Skeletal muscle tissue (tissue), 4 donors: ENCODE measurements around the gene IGSF21. TPM values are rescaled to one million over a fixed set of nuclear protein-coding genes. Genes with fewer than 3 reads are reported as not detected.

Experiments
- H3K27ac ChIP-seq: one replicate; pipeline ENCODE4 v1.7.0; 2013; ENCODE audit warnings: mild to moderate bottlenecking, low read depth, low read length, inconsistent platforms
- H3K27me3 ChIP-seq, 3 donors: one replicate each; pipeline ENCODE4 v1.7.0; 2013; ENCODE audit warnings: low read length in 3 of 3; ENCODE audit not compliant: control insufficient read depth in 3 of 3, insufficient read depth in 3 of 3
- H3K36me3 ChIP-seq, 3 donors: one replicate each; pipeline ENCODE4 v1.7.0; 2013; ENCODE audit warnings: low read length in 3 of 3; ENCODE audit not compliant: control insufficient read depth in 3 of 3, insufficient read depth in 3 of 3
- H3K4me1 ChIP-seq, 3 donors: one replicate each; pipeline ENCODE4 v1.7.0; 2013; ENCODE audit warnings: low read length in 3 of 3, mild to moderate bottlenecking in 3 of 3; ENCODE audit not compliant: control insufficient read depth in 3 of 3, insufficient read depth in 3 of 3
- H3K4me3 ChIP-seq, 3 donors: one replicate each; pipeline ENCODE4 v1.7.0; 2013; ENCODE audit warnings: low read length in 3 of 3
- H3K9ac ChIP-seq, 3 donors: one replicate each; pipeline ENCODE4 v1.7.0; 2013; ENCODE audit warnings: low read length in 3 of 3, mild to moderate bottlenecking in 3 of 3, moderate library complexity in 2 of 3, low read depth in 1 of 3
- H3K9me3 ChIP-seq, 3 donors: one replicate each; pipeline ENCODE4 v1.7.0; 2013; ENCODE audit warnings: low read length in 3 of 3; ENCODE audit not compliant: control insufficient read depth in 3 of 3
- total RNA-seq: library from RNA; depleted of rRNA; stranded (reverse); fragments of >200 nt; gene quantifications from one replicate; pipeline ENCODE4 v1.2.3, GENCODE V29; 2014
- donor health status: Osteomylitis.

The IGSF21 gene
- total RNA-seq, 1 donor from 2014 or later: not detected

DNA sequence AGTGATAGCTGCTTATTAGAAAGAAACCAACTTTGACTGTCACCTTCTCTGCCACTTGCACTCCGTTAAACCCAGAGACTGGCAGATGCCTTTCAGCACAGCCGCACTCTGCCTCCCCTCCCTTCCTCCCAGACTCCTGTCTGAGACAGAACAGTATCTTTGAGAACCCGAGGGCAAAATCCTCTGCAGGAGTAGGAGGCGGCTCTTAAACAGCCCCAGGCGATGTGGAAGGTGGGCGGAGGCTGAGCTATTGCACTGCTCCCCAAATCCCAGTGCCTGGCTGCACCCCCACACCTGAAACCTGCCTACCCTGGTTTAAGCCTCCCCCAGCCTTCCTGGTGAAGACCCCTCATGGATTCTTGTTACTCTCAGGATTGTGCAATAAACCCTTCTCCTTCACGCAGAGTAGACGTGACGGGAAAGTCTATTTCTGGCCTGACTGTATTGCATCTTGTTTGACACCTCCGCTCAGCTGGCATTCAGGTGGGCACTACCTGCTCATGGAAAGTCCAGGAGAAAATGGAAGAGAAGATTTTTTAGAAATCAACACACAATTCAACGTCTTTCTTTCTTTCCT is 34.4 kb upstream of the IGSF21 start:
- Histone ChIP-seq H3K4me1 (no peaks in the 10 kb centered on the region), H3K9ac (no peak overlapping the region), H3K36me3 (no peaks in the 10 kb centered on the region), H3K27ac (no peak overlapping the region), H3K4me3 (no peak overlapping the region), H3K9me3 (no peaks in the 10 kb centered on the region), H3K27me3 (peaks cover 9 to 25% (median 19%) of the 10 kb centered on the region in 3 donors)

GRCh38 chr1:18077657-18078215 is 29.9 kb upstream of the IGSF21 start:
- Histone ChIP-seq H3K4me3 (no peak overlapping the region), H3K4me1 (no peaks in the 10 kb centered on the region), H3K27me3 (peaks cover 9 to 32% (median 27%) of the 10 kb centered on the region in 3 donors), H3K9ac (no peak overlapping the region), H3K9me3 (no peaks in the 10 kb centered on the region), H3K27ac (no peak overlapping the region), H3K36me3 (no peaks in the 10 kb centered on the region)

DNA sequence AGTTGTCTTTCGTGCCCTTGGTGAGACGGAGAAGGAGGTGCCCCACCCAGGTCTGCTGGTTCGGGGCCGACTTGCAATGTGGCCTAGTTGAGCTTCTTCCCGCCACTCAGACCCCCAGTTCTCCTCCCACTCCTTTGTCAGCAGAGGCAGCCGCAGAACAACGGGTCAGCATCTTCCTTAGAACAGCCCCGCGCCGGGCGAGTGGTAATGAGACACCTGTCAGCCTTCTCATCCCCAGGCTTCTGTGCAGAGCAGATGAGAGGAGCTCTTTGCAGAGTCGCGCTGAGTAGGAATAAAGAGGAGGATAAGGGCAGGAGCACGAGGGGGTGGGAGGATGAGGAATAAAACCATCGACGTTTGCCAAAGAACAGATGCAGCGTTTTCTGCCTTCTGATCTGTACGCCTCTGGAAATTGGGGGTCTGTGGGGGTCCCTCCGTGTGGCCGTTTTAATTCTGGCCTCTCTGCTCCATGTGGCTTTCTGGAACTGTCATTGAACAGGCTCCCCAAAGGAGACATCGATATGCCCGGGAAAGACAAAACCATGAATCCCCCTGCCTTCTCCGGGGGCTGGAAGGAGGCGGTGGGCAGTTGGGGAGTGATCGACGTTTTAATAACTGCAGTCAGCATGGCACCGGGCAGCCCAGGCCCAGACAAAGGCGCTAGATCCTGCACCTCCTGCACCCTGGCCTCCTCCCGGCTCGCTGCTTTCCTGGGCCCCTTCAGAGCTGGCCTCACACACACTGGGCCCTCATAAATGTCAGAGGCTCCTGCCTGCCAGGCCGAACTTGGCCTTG is 27.5 kb upstream of the IGSF21 start:
- Histone ChIP-seq H3K9ac (no peak overlapping the region), H3K9me3 (no peaks in the 10 kb centered on the region), H3K4me1 (no peaks in the 10 kb centered on the region), H3K4me3 (no peak overlapping the region), H3K27me3 (peaks cover 9 to 32% (median 21%) of the 10 kb centered on the region in 3 donors), H3K27ac (no peak overlapping the region), H3K36me3 (no peaks in the 10 kb centered on the region)

- Histone ChIP-seq H3K4me1 (no peaks in the 10 kb centered on the region), H3K27me3 (peaks cover 16 to 31% (median 22%) of the 10 kb centered on the region in 3 donors)
Observed at GRCh38 chr1:18085387-18086074, 22.1 kb upstream of the IGSF21 start.

DNA sequence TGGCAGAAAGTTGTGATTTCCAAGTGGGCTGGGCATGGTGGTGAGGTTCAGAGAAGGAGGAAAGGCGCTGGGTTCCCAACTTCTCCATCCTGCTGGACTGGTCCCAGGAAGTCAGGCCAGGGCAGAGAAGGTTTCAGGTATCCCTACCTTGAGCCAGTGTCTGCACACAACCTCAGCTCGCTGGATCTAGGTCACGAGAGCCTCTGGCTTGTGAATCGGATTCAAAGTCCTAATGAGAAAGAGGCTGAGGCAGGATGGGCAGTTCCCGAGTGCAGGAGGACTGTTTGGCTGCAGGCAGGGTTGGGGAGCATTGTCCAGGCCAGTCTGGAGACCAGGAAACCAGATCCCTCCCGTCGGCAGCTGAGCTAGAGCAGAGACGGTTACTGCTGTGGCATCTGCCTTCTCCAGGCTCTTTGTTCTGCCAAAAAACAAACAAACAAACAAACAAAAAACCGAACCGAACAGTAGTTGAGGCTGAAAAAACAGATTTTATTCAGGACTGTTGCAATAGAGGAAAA is 19.5 kb upstream of the IGSF21 start:
- no peaks in the 10 kb centered on the region for H3K4me1 ChIP-seq
- peaks cover 13 to 36% (median 23%) of the 10 kb centered on the region in 3 donors for H3K27me3 ChIP-seq
- H3K4me3 ChIP-seq: no peak overlapping the region
- no peaks in the 10 kb centered on the region for H3K36me3 ChIP-seq
- no peaks in the 10 kb centered on the region for H3K9me3 ChIP-seq
- H3K27ac ChIP-seq: no peak overlapping the region
- H3K9ac ChIP-seq: no peak overlapping the region

More at GRCh38 chr1:18085387-18086074, 22.1 kb upstream of the IGSF21 start:
- H3K4me3 ChIP-seq: no peak overlapping the region
- no peaks in the 10 kb centered on the region for H3K9me3 ChIP-seq
- no peak overlapping the region for H3K9ac ChIP-seq
- H3K36me3 ChIP-seq: no peaks in the 10 kb centered on the region
- H3K27ac ChIP-seq: no peak overlapping the region

- Histone ChIP-seq H3K27ac (no peak overlapping the region), H3K4me3 (no peak overlapping the region), H3K4me1 (no peaks in the 10 kb centered on the region), H3K27me3 (peaks cover 13 to 38% (median 26%) of the 10 kb centered on the region in 3 donors), H3K9ac (no peak overlapping the region), H3K9me3 (no peaks in the 10 kb centered on the region), H3K36me3 (no peaks in the 10 kb centered on the region)
Observed at GRCh38 chr1:18089488-18089887, 18.1 kb upstream of the IGSF21 start.

GRCh38 chr1:18090636-18091035 is 17.0 kb upstream of the IGSF21 start:
- no peaks in the 10 kb centered on the region for H3K9me3 ChIP-seq
- peaks cover 16 to 38% (median 29%) of the 10 kb centered on the region in 3 donors for H3K27me3 ChIP-seq
- H3K4me1 ChIP-seq: no peaks in the 10 kb centered on the region
- no peaks in the 10 kb centered on the region for H3K36me3 ChIP-seq
- no peak overlapping the region for H3K4me3 ChIP-seq
- no peak overlapping the region for H3K9ac ChIP-seq
- H3K27ac ChIP-seq: no peak overlapping the region

DNA sequence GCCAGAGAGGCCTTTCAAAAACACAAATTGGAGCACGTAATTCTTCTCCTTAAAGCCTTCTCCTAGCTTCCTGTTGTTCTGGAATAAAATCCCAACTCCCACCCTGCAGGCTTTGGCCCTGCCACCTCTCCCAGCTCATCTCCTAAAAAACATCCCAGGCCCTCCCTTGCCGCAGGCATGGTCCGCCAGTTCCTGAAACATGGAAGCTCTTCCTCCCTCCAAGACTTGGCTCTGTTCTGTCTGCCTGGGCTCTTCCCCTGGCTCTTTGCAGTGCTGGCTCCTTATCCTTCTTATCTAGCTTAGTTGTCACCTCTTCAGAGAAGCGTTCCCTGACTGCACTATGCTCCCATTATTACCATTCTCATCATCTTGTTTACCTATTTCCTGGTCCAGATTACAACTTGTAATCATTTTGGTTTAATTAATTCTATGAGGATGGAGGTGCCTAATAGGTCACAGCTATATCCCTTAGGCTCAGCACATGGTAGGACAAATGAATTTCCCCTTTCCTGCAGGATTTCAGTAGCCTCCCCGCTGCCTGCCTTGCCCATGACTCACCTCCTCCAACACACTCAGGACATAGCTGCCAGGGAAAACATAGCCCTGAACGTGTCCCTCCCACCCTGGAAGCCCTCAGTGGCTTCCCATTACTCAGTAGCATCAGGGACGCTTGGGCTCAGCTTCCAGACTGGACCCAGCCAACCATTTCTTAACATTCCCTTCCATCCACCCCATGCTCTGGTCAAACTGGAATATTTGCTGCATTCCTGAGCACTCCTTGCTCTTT is 15.7 kb upstream of the IGSF21 start:
- no peaks in the 10 kb centered on the region for H3K9me3 ChIP-seq
- H3K27me3 ChIP-seq: peaks cover 12 to 33% (median 23%) of the 10 kb centered on the region in 3 donors
- H3K27ac ChIP-seq: no peak overlapping the region
- H3K36me3 ChIP-seq: no peaks in the 10 kb centered on the region
- no peak overlapping the region for H3K4me3 ChIP-seq
- H3K4me1 ChIP-seq: no peaks in the 10 kb centered on the region
- H3K9ac ChIP-seq: no peak overlapping the region

GRCh38 chr1:18093193-18093592 is 14.4 kb upstream of the IGSF21 start:
- H3K4me3 ChIP-seq: no peak overlapping the region
- H3K36me3 ChIP-seq: no peaks in the 10 kb centered on the region
- H3K27me3 ChIP-seq: peaks cover 9 to 31% (median 22%) of the 10 kb centered on the region in 3 donors
- H3K27ac ChIP-seq: no peak overlapping the region
- no peaks in the 10 kb centered on the region for H3K4me1 ChIP-seq
- H3K9ac ChIP-seq: no peak overlapping the region
- no peaks in the 10 kb centered on the region for H3K9me3 ChIP-seq
